GM04504 (cell line): Measurements from ENCODE around the gene ZDHHC23.

ENCODE experiments used
- DNase-seq: peaks from one replicate; pipeline ENCODE4 v3.0.0-alpha.2; 2012; ENCODE audit warnings: low read depth

ZDHHC23 gene, protein sequence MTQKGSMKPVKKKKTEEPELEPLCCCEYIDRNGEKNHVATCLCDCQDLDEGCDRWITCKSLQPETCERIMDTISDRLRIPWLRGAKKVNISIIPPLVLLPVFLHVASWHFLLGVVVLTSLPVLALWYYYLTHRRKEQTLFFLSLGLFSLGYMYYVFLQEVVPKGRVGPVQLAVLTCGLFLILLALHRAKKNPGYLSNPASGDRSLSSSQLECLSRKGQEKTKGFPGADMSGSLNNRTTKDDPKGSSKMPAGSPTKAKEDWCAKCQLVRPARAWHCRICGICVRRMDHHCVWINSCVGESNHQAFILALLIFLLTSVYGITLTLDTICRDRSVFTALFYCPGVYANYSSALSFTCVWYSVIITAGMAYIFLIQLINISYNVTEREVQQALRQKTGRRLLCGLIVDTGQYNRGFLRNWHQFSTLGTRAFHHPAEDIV

DNA sequence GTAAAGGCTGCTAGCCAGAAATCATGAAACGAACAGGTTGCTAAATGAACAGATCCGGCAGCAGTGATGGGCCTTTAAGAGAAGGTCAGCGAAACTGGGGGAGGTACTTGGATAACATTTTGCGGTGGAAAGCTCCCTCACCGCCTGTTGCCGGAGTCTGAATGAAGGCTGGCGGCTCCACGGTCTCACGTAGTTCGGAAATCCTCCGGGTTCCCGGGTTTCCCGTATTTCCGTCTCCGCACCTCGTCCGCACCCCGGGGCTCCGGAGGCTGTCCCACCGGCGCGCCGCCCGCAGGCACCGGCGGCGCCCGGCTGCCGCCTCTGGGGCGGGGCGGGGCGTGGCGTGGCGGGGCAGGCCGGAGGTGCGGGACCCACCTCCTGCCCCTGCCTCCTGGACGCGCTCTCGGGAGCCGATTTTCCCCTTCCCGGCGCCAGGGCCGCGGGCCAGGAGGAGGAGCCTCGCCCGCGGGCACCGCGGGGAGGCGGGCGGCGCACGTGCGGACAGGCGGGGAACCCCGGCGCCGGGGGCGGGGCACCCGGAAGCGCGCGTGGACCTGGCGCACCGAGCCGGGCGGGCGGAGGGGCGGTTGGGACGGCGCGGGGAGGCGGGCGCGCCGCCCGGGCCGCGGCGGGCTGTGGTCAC, at the start of gene ZDHHC23:
Gene ZDHHC23, plus strand, starts transcription at position 642 of the 643 bp plus-strand sequence. CDS start 790 bp downstream, outside the sequence.
- DNase-seq: peak; percentile 27

DNA sequence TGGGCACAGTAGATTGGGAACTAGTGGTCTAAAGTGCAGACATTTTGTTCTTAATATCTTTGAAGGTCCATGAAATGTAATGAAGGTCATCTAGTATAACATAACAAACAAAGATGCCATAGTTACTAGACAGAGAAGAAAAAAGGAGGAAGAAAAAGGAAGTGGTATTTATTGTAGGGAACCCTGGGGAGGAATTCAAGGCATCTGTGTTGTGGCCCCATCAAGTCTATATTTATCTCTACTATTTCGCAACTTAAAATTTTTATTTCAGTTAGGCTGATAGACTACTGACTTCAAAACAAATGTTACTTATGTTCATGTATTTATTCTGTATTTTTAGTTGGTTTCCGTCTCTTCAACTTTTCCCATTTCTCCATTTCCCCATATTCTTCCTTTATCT, 48.9 kb upstream of the ZDHHC23 start:
- DNase-seq: no peak

DNA sequence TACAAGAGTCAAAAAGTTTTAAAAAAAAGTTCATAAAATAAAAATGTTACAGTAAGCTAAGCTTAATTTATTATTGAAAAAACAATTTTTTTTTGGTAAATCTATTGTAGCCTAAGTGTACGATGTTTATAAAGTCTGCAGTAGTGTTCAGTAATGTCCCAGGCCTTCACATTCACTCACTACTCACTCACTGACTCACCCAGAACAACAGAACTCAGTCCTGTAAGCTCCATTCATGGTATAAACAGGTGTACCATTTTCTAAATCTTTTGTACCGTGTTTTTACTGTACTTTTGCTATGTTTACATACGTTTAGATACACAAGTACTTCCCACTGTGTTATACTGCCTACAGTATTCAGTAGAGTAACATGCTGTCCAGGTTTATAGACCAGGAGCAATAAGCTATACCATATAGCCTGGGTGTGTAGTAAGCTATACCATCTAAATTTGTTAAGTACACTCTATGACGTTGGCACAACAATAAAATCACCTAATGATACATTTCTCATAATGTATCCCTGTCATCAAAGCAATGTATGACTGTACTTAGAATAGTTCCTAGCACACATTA, 41.2 kb upstream of the ZDHHC23 start:
- DNase-seq: no peak

DNA sequence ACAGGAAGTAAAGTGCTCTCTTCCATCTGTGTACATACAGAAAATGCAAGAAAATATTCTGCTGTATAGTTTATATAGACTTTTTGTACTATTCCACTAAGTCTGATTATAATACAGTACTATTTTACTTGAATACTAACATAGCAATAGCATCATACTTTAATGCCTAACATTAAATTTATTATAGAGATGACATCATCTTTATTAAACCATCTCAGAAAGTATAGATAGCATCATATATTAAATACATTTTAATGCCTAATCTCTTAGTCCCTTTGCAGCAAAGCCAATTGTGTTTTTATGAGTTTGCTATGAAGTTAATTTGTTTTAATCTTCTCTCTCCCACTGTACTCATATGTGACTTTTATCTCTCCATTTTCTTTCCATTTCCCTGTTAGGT, 39.7 kb upstream of the ZDHHC23 start:
- DNase-seq: no peak

DNA sequence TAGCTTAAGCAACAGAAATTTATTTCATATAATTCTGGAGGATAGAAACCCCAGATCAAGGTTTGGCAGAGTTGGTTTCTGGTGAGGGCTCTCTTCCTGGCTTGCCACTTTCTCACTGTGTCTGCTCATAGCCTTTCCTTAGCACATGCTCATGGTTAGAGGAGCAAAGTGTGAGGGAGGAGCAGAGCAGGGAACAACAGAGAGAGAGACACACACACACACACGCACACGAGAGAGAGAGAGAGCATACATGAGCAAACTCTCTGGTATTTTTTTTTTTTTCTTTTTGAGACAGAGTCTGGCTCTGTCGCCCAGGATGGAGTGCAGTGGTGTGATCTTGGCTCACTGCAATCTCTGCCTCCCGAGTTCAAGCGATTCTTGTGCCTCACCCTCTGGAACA, 36.8 kb upstream of the ZDHHC23 start:
- DNase-seq: no peak

DNA sequence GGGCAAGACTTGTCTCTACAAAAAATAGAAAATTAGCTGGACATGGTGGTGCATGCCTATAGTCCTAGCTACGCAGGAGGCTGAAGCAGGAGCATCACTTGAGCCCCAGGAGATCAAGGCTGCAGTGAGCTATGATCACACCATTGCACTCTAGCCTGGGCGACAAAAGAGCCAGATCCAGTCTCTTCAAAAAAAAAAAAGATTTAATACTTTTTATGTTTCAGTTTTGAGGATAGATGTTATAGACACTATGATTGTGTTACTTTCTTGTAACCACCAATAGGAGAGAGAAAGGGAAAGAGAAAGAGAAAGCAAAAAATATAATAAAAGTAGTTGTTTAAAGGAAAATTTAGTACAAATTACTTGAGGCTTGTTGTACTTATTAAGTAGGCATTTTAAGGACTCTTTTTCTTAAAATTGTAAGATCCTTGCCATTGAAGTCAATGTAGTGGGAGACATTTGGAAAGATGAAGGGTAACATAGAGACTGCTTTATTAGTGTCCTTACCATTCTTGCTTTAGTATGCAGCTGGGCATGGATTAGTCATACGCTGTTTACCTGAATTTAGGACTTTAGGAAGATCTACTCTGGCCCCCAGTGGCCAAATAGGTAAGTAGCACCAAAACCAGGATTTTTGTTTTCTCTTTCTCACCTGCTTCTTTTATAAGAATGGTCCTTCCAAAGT, 35.1 kb upstream of the ZDHHC23 start:
- DNase-seq: peak; percentile 33

DNA sequence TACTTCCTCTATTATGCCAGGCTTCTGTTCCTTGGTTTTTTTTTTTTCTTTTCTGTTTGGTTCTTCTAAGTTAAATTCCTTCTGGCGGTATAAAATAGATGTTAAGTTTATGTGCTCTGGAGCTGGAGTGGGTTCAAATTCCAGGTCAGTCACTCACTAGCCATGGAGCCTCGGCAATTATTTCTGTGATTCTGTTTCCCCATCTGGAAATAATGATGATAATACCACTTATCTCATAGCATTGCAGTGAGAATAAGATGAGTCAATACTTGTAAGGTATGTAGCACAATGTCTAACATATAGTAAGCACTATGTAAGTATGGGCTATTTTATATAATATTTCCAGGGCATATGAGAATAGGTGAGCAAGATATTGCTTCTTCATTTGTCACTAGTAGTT, 33.2 kb upstream of the ZDHHC23 start:
- DNase-seq: peak; percentile 74

DNA sequence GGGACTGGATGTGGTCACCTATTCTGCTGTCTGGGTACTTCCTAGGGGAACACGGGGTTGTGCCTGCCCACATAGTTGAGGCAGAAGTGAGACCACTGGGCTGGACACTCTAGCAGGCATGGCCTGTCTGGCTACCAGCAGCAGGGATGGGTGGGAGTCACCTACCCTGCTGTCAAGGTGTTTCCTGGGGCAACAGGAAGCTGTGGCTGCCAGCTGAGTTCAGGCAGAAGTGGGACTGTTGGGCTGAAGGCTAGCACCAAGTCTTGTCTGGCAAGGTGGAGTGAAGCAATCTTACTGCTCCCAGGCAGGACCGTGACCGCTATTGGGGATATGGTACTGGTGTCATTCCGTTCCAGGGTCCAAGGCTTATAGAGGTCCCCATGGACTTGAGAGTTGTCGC, 20.3 kb upstream of the ZDHHC23 start:
- DNase-seq: no peak

DNA sequence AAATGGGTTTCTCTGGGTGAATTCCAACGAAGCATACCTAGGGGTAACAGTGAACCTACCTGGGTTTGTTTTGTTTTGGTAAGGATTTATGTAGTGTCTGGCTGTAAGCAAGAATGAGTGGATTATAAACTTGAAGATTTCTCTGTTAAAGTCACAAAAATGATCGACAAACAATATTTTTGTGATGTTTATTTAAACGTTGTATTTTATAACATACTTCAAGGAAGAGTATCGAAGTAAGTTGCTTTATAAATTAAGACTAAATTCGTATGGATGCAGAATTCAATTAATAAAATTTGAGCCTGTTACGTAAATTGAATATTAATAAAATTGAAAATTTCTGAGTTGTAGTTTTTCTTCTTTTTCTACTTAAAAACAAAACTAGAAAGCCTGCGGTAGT, 982 bp upstream of the ZDHHC23 start:
- DNase-seq: no peak

DNA sequence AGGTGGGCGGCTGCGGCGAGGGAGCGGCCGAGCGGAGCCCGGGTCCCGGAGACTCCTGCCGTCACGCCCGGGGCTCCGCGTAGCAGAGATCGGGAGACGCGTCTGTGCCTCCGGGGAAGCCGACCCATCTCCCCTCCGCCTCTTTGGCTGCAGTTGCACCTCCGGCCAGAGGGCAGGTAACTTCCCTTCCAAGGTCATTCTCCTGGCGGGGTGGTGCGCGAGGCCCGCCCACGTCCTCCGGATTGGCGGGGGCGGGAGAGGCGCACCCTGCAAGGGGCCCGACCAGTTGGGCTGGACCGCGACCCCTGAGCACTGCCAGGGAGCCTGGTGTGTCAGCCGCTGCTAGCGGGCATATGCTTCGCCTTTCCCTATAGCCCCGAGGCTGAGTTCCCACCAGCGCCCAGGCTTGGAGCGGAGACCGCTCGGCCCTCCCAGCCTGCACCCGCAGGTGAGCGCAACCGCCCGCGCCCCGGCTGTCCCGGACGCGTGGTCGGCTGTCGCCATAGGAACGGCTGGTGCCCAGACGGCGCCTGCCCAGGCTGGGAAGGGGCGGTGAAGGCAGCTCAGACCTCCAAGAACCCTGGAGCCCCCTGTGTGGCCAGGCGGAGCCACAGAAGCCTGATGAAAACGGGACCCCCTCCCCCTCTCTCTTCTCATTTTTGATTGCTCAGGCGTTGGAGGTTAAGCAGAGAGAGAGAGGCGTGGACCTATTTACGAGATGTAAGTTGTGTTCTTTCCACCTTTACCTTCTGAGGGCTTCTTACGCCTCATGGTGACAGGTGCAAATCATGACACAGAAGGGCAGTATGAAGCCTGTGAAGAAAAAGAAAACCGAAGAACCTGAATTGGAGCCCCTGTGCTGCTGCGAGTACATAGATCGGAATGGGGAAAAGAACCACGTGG, 453 bp downstream of the ZDHHC23 start:
- no peak for DNase-seq

DNA sequence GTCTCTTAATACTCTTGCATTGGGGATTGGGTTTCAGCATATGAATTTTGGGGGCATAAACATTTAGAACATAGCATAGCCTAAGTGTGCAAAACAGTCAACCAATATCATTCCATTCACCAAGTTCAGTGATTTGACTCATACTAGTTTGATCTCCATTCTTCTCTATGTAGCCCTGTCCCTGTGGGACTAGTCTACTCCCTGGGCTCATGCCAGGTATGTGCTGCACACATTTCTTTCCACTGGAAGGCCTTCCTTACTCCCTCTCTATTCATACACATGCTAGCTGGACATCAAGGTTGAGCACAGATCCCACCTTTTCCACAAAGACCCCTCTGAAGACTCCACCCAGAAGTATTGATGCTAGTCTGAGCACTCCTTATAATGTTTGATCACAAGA, 5.1 kb downstream of the ZDHHC23 start:
- DNase-seq: no peak

DNA sequence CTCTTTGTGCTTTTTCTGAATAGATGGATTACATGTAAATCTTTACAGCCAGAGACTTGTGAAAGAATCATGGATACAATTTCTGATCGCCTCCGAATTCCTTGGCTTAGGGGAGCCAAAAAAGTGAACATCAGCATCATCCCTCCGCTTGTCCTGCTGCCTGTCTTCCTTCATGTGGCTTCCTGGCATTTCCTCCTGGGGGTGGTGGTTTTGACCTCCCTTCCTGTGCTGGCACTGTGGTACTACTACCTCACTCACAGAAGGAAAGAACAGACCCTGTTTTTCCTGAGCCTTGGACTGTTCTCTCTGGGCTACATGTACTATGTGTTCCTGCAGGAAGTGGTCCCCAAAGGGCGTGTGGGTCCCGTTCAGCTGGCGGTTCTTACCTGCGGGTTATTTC, 5.9 kb downstream of the ZDHHC23 start:
- DNase-seq: no peak

DNA sequence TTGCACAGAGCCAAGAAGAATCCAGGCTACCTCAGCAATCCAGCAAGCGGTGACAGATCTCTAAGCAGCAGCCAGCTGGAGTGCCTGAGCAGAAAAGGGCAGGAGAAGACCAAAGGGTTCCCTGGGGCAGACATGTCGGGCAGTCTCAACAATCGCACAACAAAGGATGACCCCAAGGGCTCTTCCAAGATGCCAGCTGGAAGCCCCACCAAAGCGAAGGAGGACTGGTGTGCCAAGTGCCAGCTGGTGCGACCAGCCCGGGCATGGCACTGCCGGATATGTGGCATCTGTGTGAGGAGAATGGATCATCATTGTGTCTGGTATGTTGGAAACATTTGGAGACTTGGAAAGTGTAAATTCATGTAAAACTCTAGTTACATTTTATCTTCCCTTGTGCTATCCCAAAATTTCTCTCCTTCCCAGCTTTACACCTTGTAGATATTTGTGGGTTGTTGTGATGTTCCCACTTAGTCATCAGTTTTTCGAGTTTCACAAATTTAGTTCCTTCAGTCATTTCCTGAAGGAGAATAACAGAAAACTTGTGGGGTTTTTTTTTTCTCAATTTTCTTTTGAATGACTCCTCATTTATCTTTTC, 6.4 kb downstream of the ZDHHC23 start:
- no peak for DNase-seq

DNA sequence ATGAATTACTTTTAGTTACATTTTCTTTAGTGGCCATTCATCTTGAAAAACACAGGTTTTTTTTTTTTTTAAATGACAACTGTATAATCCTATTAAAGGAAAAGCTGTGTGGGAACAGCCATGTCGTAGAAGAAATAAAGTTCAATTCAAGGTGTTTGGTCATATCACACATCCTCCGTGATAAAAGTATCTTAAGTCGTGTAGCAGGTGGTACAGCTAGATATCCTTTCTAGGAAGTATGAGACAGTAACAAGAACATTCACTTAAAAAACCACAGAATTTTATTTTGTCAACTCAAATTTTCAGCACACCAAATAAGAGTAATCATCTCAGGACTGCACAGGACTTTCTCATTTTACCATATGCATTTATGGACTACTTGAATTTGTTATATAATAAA, 16.1 kb downstream of the ZDHHC23 start:
- no peak for DNase-seq

DNA sequence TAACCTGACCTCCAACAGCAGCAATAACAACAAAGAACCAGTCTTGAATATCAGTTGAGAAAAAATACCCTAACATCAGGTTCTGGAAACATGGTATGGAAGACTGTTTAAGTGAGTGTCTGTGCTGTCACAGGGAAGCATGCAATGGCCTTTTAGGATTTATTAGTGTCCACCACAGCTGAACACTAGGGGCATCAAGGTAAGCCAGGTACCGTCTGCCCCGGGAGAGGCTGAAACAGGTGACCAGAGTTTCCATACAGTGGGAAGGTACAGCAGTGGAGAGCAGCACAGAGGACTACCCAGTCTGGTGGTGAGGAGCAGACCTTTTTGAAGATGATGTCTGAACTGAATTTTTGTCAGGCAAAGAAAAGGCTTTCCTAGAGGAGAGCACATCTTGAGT, 18.4 kb downstream of the ZDHHC23 start:
- DNase-seq: no peak

DNA sequence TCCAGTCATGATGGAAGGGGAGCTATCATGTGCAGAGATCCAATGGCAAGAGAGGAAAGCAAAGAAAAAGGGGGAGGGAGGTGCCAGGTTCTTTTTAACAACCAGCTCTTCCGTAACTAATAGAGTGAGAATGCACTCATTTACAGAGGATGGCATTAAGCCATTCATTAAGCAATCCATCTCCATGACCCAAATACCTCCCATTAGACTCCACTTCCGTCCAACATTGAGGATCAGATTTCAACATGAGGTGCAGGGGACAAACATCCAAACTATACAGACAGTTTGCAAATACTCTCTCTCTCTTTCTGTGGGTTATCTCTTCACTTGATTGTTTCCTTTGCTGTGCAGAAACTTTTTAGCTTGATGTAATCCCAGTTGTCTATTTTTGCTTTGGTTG, 21.2 kb downstream of the ZDHHC23 start:
- peak; percentile 32 for DNase-seq

DNA sequence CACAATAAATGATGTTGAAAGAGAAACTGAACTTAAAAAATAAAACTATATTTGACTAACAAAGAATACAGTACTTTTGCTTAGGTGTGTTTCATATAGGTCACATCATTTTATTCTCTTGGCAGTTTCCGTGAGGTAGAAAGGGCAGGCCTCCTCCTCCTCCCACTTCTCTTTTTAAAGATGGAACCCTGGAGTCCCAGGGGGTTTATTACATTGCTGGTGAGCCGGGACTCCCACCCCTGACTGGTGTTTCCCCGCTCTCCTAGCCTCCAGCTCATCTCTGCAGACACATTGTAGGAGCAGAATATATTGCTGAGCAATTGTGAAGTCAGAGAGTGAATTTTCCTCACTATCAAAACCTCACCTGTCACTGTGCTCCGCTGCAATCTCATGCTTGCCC, 30.0 kb downstream of the ZDHHC23 start:
- DNase-seq: no peak

DNA sequence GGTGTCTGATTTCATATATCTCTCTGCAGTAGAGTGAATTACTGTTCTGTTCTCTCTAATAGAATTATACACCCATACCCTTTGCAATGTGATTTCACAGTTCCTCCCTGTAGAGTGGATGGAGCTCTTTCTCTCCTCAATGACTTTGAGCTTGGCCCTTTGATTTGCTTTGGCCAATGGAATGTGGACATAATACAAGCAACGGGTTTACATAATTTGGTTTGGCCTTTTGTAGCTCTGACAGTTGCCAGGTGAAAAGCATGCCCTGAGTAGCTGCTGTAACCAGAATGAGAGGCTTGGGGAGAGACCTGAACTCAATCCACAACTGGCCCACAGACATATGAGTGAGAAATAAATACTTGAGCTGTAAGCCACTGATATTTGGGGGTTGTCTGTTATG, 32.1 kb downstream of the ZDHHC23 start:
- no peak for DNase-seq

DNA sequence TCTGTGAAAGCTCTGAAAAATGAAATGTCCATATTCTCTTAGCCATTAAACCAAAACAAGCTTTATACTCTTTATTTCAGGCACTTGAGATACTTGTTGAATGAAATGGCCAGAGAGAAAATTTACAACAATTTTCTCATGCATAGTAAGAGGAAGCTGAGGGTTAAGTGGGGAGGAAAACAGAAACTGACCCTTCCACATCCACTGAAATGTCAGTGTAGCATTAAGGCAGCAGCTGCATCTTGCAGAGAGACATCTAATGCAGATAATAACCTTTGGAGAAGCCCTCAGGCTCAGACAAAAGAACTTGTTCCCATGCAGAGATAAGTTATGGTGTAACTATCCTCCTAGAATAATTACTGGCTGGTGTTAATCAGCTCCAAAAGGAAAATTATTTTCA, 34.0 kb downstream of the ZDHHC23 start:
- DNase-seq: no peak

DNA sequence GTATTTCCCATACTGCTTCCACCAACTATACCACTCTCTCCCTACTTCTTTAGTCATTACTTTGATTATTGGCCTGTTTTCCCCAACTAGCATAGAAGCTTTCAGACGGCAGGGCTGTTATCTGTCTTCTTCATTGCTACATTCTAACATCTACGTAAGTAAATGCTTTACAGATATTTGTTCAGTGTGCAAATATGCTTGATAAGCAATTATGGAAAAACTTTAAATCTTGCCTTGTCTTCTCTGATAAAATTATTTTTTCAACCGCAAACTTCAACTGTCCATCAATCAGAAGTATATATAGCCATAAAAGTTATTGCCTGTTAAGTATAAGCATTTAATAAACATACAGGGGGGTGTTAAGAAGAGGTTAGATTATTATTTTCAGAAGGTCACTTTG, 35.7 kb downstream of the ZDHHC23 start:
- DNase-seq: no peak

DNA sequence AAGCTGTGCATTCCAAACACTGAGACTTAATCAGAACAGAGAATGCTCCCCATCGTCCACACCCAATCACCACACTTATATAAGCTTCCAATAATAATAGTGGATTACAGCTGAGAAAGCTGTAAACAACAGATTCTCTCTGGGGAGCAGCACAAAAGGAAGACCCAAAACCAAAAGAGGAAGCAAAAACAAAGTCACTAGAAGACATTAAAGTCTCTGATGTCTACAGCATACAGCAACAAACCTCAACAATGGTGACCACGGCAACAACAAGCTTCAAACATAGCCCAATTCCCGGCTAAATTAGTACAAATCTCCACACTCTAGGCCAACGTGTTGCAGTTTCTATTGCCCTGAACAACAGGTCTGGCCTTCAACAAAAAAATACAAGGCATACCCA, 37.7 kb downstream of the ZDHHC23 start:
- no peak for DNase-seq
